ENCODE results near the gene APOC4.
"Not testable (repeated sequence)": the region's sequence is repeated elsewhere in the genome, so short reads cannot be mapped to it uniquely, and the experiment has no call there.

APOC4 gene

GRCh38 chr19:44958090-44958489 lies 16.1 kb downstream of the APOC4 start:
- no peak for DNase-seq (ENCODE audit: low spot score)

DNA sequence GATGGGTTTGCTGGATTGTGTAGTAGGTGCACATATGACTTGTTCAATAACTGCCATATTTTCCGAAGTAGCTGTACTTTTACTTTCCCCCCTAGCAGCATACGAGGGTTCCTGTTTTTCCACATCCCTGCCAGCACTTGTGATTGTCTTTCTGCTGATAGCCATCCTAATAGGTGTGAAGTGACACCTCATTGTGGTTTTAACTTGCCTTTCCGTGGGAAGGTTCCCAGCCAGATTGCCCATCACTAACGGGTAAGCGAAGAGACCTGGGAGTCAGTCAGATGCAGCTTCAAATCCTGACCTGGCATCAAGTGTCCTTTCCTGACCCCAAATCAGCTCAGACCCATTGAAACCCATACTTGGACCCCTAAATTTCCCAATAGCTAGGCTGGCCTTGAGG lies 17.7 kb downstream of the APOC4 start:
- DNase-seq (ENCODE audit: low spot score): no peak

GRCh38 chr19:44960906-44961728 lies 19.1 kb downstream of the APOC4 start:
- DNase-seq (ENCODE audit: low spot score): no peak

GRCh38 chr19:44961821-44962220 lies 19.8 kb downstream of the APOC4 start:
- DNase-seq (ENCODE audit: low spot score): no peak

DNA sequence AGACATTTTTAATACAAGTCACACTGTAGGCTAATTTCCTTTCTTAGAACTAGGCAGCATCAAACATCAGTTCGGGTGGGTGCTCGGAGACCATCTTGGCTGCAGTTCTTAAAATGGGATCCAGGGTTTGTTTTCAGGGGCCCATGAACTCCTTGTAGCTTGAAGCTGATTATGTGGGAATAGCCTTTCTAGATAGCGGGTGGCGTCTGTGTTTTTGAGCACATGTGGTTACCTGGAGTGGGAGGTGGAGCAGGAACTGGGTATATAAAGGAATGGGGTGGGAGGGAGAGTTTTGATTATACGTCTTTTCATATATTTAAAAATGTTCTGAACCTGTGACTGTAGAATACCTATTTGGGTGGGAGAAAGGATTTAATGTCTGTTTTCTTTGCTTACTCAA lies 26.1 kb downstream of the APOC4 start:
- no peak for DNase-seq (ENCODE audit: low spot score)

GRCh38 chr19:44968670-44969069 lies 26.6 kb downstream of the APOC4 start:
- DNase-seq (ENCODE audit: low spot score): no peak

- DNase-seq (ENCODE audit: low spot score): no peak
These were observed 27.4 kb downstream of the APOC4 start for GRCh38 chr19:44969437-44969836.

GRCh38 chr19:44971451-44971850 lies 29.4 kb downstream of the APOC4 start:
- not testable (repeated sequence) for DNase-seq (ENCODE audit: low spot score)

DNA sequence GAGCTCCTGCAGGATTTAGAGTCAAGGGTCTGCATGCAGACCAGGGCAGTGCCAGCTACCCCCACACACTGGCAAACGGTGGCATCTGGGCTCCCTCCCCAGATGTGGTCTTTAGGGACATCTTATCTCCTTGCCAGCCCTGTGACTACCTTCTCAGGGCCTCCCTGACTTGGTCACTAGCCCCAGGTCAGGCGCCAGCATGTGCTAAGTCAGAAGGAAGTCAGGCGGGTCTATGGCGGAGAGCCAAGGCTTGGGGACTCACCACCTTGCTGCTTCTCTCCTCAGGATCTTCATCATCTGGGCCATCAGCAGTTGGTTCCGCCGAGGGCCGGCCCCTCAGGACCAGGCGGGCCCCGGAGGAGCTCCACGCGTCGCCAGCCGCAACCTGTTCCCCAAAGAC lies 30.8 kb downstream of the APOC4 start:
- no peak for DNase-seq (ENCODE audit: low spot score)

- no peak for DNase-seq (ENCODE audit: low spot score)
These were observed 32.1 kb downstream of the APOC4 start for GRCh38 chr19:44973982-44974735.

GRCh38 chr19:44974857-44975256 lies 32.8 kb downstream of the APOC4 start:
- no peak for DNase-seq (ENCODE audit: low spot score)

GRCh38 chr19:44975444-44975843 lies 33.4 kb downstream of the APOC4 start:
- DNase-seq (ENCODE audit: low spot score): no peak

GRCh38 chr19:44984005-44984404 lies 42.0 kb downstream of the APOC4 start:
- no peak for DNase-seq (ENCODE audit: low spot score)

DNA sequence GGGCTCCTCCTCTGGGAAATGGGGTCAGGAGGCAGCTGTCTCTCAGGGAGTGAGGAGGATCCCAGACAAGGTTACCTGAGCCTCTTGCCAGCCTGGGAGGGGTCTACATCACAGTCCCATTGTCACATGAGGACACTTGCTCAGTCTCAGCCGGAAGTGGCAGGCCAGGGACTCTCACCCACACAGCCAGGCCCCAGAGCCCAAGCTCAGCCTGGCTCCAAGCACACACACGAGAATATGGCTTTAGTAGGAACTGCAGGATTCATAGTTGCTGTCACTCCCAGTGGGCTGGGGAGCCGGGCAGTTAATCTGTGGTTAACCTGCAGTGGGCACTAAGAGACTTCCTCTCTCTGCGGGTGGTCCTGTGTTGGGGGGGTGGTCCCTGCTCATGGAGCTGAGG lies 43.4 kb downstream of the APOC4 start:
- DNase-seq (ENCODE audit: low spot score): no peak

DNA sequence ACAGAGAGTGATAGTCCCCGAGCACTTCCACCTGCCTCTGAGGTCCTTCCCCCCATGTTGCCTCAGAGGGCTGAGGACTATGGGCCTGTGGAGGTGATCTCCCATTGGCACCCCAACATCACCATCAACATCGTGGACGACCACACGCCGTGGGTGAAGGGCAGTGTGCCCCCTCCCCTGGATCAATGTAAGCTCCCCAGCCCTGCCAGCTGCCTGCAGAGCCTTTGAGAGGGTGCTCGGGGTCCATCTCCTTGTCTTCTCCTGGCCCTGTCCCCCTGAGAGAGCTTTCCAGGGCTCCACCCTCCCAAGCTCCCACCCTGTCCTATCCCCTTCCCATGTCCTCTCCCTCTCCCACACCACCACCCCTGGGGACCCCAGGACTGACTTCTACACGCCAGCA lies 44.4 kb downstream of the APOC4 start:
- DNase-seq (ENCODE audit: low spot score): no peak

DNA sequence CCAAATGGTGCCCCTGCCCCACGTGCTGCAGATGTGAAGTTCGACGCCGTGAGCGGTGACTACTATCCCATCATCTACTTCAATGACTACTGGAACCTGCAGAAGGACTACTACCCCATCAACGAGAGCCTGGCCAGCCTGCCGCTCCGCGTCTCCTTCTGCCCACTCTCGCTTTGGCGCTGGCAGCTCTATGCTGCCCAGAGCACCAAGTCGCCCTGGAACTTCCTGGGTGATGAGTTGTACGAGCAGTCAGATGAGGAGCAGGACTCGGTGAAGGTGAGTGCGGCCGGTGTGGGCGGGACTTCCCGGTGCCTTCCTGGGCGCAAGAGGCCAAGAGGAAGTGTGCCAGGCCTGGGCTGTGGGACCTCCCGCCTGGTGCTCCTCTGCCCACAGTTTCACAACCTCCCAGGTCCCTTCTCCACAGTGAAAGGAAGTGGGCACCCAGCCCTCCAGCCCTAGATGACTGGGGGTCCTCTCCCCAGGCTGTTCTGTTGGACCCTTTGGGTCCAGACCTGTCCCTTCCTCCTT lies 45.2 kb downstream of the APOC4 start:
- DNase-seq (ENCODE audit: low spot score): no peak

- DNase-seq (ENCODE audit: low spot score): no peak
These were observed 46.2 kb downstream of the APOC4 start for GRCh38 chr19:44988273-44988672.

GRCh38 chr19:44988896-44989556 lies 47.0 kb downstream of the APOC4 start:
- peak; percentile 83 for DNase-seq (ENCODE audit: low spot score)

DNA sequence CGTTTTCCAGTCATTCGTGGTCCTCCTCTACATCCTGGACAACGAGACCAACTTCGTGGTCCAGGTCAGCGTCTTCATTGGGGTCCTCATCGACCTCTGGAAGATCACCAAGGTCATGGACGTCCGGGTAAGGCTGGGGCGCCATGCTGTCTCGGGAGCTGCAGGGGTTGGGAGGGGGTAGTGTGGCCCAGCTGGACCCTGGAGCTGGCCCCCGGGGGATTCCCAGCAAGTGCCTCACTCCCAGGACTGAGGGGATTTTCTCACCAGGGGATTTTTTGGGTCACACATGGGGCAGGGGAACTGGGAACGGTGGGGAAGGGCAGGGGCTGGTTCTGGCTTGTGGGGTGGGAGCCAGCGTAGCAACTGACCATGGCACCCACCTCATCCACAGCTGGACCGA lies 48.4 kb downstream of the APOC4 start:
- DNase-seq (ENCODE audit: low spot score): no peak

GRCh38 chr19:44990966-44991365 lies 48.9 kb downstream of the APOC4 start:
- DNase-seq (ENCODE audit: low spot score): no peak

GRCh38 chr19:44992336-44993163 lies 50.5 kb downstream of the APOC4 start:
- DNase-seq (ENCODE audit: low spot score): no peak

DNA sequence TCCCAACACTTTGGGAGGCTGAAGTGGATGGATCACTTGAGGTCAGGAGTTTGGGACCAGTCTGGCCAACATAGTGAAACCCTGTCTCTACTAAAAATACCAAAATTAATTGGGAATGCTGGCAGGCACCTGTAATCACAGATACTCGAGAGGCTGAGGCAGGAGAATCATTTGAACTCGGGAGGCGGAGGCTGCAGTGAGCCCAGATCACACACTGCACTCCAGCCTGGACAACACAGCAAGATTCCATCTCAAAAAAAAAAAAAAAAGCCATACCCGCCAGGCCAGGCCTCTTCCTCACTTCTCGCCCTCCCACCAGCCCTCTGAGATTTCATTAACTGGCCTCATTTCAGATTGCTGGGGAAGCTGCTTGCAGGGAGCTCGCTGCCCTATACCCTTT lies 51.5 kb downstream of the APOC4 start:
- DNase-seq (ENCODE audit: low spot score): no peak

Measured in hematopoietic multipotent progenitor cell treated with erythropoietin and hydrocortisone succinate and interleukin-3 and kit ligand, for 17 days (in vitro differentiated cells).